ENCODE measurements around the gene GLYATL2. TPM values are rescaled to one million over a fixed set of nuclear protein-coding genes. Genes with fewer than 3 reads are reported as not detected.

Gene GLYATL2
- total and polyA plus RNA-seq, 2 of the 8 experiments (the other 6 are each of a cell fraction or from before 2014, with no cell fraction given): 0.39 to 0.69 TPM

GRCh38 chr11:58866788-58867187, 22.3 kb upstream of the GLYATL2 start:
- Histone ChIP-seq H3K56ac (replicated peaks; ENCODE audit: insufficient read length, low read depth, low read length) (no peak overlapping the region), H3K79me2 (ENCODE audit: control insufficient read depth in 1 of 2, insufficient read depth in 2 of 2, low read length in 2 of 2) (no peaks in the 10 kb centered on the region), H3K79me1 (ENCODE audit: low read depth, low read length) (no peaks in the 10 kb centered on the region), H3K27ac (ENCODE audit: low read depth, low read length) (no peak overlapping the region), H3K4ac (replicated peaks; ENCODE audit: insufficient read length, low read depth, low read length) (no peak overlapping the region), H2BK15ac (ENCODE audit: low read length) (no peak overlapping the region), H3K4me1 (replicated peaks in 1 of 4; ENCODE audit: control insufficient read depth in 3 of 4, insufficient read depth in 4 of 4, low read length in 3 of 4) (no peaks in the 10 kb centered on the region), H3K4me2 (ENCODE audit: insufficient read depth in 1 of 2, low read depth in 2 of 2, low read length in 2 of 2) (no peak overlapping the region), H4K8ac (ENCODE audit: extremely low read depth, insufficient read depth, low read length) (no peak overlapping the region), H3K36me3 (ENCODE audit: control insufficient read depth in 2 of 4, insufficient read depth in 4 of 4, low read length in 3 of 4) (no peaks in the 10 kb centered on the region), H4K5ac (ENCODE audit: insufficient read length, low read depth, low read length) (no peak overlapping the region), H3K9me3 (ENCODE audit: insufficient read depth in 2 of 2, low read depth in 1 of 2, low read length in 1 of 2) (peaks cover 31 to 45% of the 10 kb centered on the region in 2 experiments), H2AFZ (ENCODE audit: low read length) (no peak overlapping the region), H4K20me1 (replicated peaks in 1 of 2; ENCODE audit: control insufficient read depth in 1 of 2, insufficient read depth in 2 of 2, low read length in 2 of 2) (no peaks in the 10 kb centered on the region), H3K23ac (ENCODE audit: insufficient read length) (no peak overlapping the region), H2BK120ac (replicated peaks; ENCODE audit: low read depth, low read length) (no peak overlapping the region), H3K14ac (ENCODE audit: insufficient read length) (no peak overlapping the region), H2BK12ac (ENCODE audit: low read depth, low read length) (no peak overlapping the region), H3K27me3 (replicated peaks in 1 of 4; ENCODE audit: control insufficient read depth in 3 of 4, extremely low read depth in 1 of 4, insufficient read depth in 3 of 4, low read length in 3 of 4) (no peaks in the 10 kb centered on the region), H3K9ac (replicated peaks in 1 of 4; ENCODE audit: extremely low read depth in 1 of 4, low read depth in 3 of 4, low read length in 3 of 4) (no peak overlapping the region), H3K23me2 (ENCODE audit: low read depth, low read length) (no peaks in the 10 kb centered on the region), H3K18ac (ENCODE audit: extremely low read depth, low read length) (no peak overlapping the region), H2AK5ac (ENCODE audit: low read depth, low read length) (no peak overlapping the region), H2BK20ac (ENCODE audit: low read length) (no peak overlapping the region), H2BK5ac (ENCODE audit: low read depth, low read length) (no peak overlapping the region), H3K4me3 (ENCODE audit: extremely low read depth in 1 of 4, insufficient read depth in 2 of 4, low read depth in 3 of 4, low read length in 4 of 4) (no peak overlapping the region), H4K91ac (replicated peaks; ENCODE audit: insufficient read length, low read length) (no peak overlapping the region)
- POLR2A ChIA-PET (ENCODE audit: partially characterized antibody): no interaction called here
- no peak for DNase-seq (ENCODE audit: low read depth in 1 of 2, low spot score in 2 of 2)
- 100% methylated on average over 1 of the region's 1 CpG; no CpG with 5 or more reads in 1 of the 2 experiments for WGBS, 2 experiments (ENCODE audit: extremely low coverage in 1 of 2, insufficient coverage in 1 of 2, insufficient read length in 1 of 2, insufficient replicate concordance in 2 of 2, low coverage in 1 of 2, low lambda C conversion rate in 2 of 2, missing lambda C conversion rate in 1 of 2)
- FAIRE-seq: no peak
- CTCF ChIA-PET (ENCODE audit: partially characterized antibody): interaction anchor here (1.7 kb wide), 1 partner anchor 35 kb away, joined by 4 read pairs; no protein-coding TSS in a partner anchor
- TF ChIP-seq CEBPB (IDR thresholded peaks at IDR 0.05; ENCODE audit: low read depth, low read length) (no peak), SP1 (IDR thresholded peaks at IDR 0.05; ENCODE audit: low read depth, low read length) (no peak), TCF12 (IDR thresholded peaks at IDR 0.05; ENCODE audit: low read depth, low read length) (no peak), KDM5A (IDR thresholded peaks at IDR 0.05; ENCODE audit: low read length) (no peak), MAX (IDR thresholded peaks at IDR 0.05) (no peak), SP4 (IDR thresholded peaks at IDR 0.05; ENCODE audit: low read length) (no peak), CREB1 (IDR thresholded peaks at IDR 0.05) (no peak)
- TF ChIP-seq, protein P1, sequence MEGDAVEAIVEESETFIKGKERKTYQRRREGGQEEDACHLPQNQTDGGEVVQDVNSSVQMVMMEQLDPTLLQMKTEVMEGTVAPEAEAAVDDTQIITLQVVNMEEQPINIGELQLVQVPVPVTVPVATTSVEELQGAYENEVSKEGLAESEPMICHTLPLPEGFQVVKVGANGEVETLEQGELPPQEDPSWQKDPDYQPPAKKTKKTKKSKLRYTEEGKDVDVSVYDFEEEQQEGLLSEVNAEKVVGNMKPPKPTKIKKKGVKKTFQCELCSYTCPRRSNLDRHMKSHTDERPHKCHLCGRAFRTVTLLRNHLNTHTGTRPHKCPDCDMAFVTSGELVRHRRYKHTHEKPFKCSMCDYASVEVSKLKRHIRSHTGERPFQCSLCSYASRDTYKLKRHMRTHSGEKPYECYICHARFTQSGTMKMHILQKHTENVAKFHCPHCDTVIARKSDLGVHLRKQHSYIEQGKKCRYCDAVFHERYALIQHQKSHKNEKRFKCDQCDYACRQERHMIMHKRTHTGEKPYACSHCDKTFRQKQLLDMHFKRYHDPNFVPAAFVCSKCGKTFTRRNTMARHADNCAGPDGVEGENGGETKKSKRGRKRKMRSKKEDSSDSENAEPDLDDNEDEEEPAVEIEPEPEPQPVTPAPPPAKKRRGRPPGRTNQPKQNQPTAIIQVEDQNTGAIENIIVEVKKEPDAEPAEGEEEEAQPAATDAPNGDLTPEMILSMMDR (IDR thresholded peaks at IDR 0.05; ENCODE audit: control extremely low read depth in 1 of 3, insufficient read depth in 1 of 3, low read depth in 1 of 3, low read length in 3 of 3): no peak
